ENCODE results near the gene IL36RN.

GRCh38 chr2:113009622-113010021, 49.4 kb upstream of the IL36RN start:
- TF ChIP-seq CTCF (IDR thresholded peaks at IDR 0.05) (no peak), POLR2A (IDR thresholded peaks at IDR 0.05) (no peak)

All from adrenal gland (tissue), 5 donors.